OCI-LY3 (cell line): ENCODE data around the gene GFRA1.

ENCODE experiments used
- H2AFZ ChIP-seq: fragments of 200-600, 300-600 bp; shearing (Covaris generic); 2 replicates; pipeline ENCODE4 v1.6.0; 2014; ENCODE audit warnings: antibody characterized with exemption, low read depth, low read length
- H3K27ac ChIP-seq: fragments of 200-600, 300-600 bp; sonication (generic); 2 replicates; pipeline ENCODE4 v1.5.1; 2014; ENCODE audit warnings: mild to moderate bottlenecking, low read length, moderate library complexity, mixed read lengths
- H3K27me3 ChIP-seq: fragments of 200-600, 300-600 bp; sonication (generic); 2 replicates; pipeline ENCODE4 v1.6.1; 2014; ENCODE audit warnings: low read depth, low read length, mixed read lengths
- H3K36me3 ChIP-seq: fragments of 200-600, 300-600 bp; sonication (generic); replicated peaks from 2 replicates; pipeline ENCODE3; 2014; ENCODE audit warnings: low read depth, low read length, mixed read lengths
- H3K4me1 ChIP-seq: fragments of 300-600, 200-600 bp; sonication (generic); 2 replicates; pipeline ENCODE4 v1.6.1; 2014; ENCODE audit warnings: low read length, mixed read lengths
- H3K4me2 ChIP-seq: fragments of 200-600, 300-600 bp; sonication (generic); 2 replicates; pipeline ENCODE4 v1.6.1; 2014; ENCODE audit warnings: low read length, mixed read lengths
- H3K4me3 ChIP-seq: fragments of 300-600, 200-600 bp; sonication (generic); 2 replicates; pipeline ENCODE4 v1.5.1; 2014; ENCODE audit warnings: antibody characterized with exemption, mild to moderate bottlenecking, low read length, moderate library complexity
- H3K79me2 ChIP-seq: fragments of 300-600, 200-600 bp; shearing (Covaris generic); 2 replicates; pipeline ENCODE4 v1.6.1; 2014; ENCODE audit warnings: mild to moderate bottlenecking, low read length, mixed read lengths
- H3K9ac ChIP-seq: fragments of 300-600, 200-600 bp; shearing (Covaris generic); 2 replicates; pipeline ENCODE4 v1.6.0; 2014; ENCODE audit warnings: mild to moderate bottlenecking, low read length, moderate library complexity
- H3K9me3 ChIP-seq: fragments of 200-600, 300-600 bp; shearing (Covaris generic); 2 replicates; pipeline ENCODE4 v1.6.1; 2014; ENCODE audit warnings: low read length, mixed read lengths; ENCODE audit not compliant: insufficient read depth
- H4K20me1 ChIP-seq: fragments of 200-600, 300-600 bp; sonication (generic); 2 replicates; pipeline ENCODE4 v1.6.1; 2016; ENCODE audit warnings: low read length, mixed read lengths; ENCODE audit not compliant: insufficient read depth
- EZH2phosphoT487 ChIP-seq: fragments of 200-600 bp; shearing (Covaris generic); IDR thresholded peaks from 2 replicates; pipeline ENCODE4 v1.6.1; 2018; ENCODE audit warnings: antibody characterized with exemption, mixed run types, low read depth
- TF ChIP-seq, protein P1 (sequence below): fragments of 200-600, 300-600 bp; sonication (generic); IDR thresholded peaks from 2 replicates; pipeline ENCODE4 v1.5.1; 2014; ENCODE audit warnings: antibody characterized with exemption, low read length, low read depth

Gene GFRA1

GRCh38 chr10:116126954-116127695 is 145.9 kb downstream of the GFRA1 start:
- TF ChIP-seq EZH2phosphoT487: no peak
- TF ChIP-seq, protein P1, sequence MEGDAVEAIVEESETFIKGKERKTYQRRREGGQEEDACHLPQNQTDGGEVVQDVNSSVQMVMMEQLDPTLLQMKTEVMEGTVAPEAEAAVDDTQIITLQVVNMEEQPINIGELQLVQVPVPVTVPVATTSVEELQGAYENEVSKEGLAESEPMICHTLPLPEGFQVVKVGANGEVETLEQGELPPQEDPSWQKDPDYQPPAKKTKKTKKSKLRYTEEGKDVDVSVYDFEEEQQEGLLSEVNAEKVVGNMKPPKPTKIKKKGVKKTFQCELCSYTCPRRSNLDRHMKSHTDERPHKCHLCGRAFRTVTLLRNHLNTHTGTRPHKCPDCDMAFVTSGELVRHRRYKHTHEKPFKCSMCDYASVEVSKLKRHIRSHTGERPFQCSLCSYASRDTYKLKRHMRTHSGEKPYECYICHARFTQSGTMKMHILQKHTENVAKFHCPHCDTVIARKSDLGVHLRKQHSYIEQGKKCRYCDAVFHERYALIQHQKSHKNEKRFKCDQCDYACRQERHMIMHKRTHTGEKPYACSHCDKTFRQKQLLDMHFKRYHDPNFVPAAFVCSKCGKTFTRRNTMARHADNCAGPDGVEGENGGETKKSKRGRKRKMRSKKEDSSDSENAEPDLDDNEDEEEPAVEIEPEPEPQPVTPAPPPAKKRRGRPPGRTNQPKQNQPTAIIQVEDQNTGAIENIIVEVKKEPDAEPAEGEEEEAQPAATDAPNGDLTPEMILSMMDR: no peak
- Histone ChIP-seq H3K9me3 (no peaks in the 10 kb centered on the region), H3K27ac (no peak overlapping the region), H3K4me2 (no peak overlapping the region), H3K4me3 (no peak overlapping the region), H3K9ac (no peak overlapping the region), H3K79me2 (no peaks in the 10 kb centered on the region), H4K20me1 (no peaks in the 10 kb centered on the region), H3K4me1 (no peaks in the 10 kb centered on the region), H3K27me3 (no peaks in the 10 kb centered on the region), H3K36me3 (no peaks in the 10 kb centered on the region), H2AFZ (no peak overlapping the region)

DNA sequence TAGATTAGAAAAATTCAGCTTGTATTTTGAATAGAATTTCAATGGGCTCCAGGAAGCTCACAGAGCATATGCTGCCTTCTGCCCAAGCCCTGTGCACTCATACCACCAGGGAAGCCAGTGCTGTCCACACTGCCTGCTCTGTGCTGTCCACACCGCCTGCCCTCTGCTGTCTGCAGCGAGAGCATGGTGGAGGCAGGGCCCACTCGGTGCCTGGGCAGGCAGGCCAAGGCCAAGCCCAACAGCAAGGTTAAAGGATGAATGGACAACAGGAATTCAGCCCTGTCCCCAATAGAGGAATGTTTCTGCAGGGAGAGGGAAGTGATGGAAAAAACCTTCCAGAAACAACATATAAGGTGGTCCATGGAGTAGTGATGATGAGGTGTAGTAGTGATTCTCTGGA is 146.8 kb downstream of the GFRA1 start:
- no peak for TF ChIP-seq EZH2phosphoT487
- TF ChIP-seq, protein P1: no peak
- H3K9me3 ChIP-seq: no peaks in the 10 kb centered on the region
- no peaks in the 10 kb centered on the region for H4K20me1 ChIP-seq
- H3K4me1 ChIP-seq: no peaks in the 10 kb centered on the region
- no peak overlapping the region for H3K4me2 ChIP-seq
- H3K27ac ChIP-seq: no peak overlapping the region
- no peak overlapping the region for H3K9ac ChIP-seq
- no peak overlapping the region for H3K4me3 ChIP-seq
- H3K27me3 ChIP-seq: no peaks in the 10 kb centered on the region
- H2AFZ ChIP-seq: no peak overlapping the region
- no peaks in the 10 kb centered on the region for H3K79me2 ChIP-seq
- H3K36me3 ChIP-seq: no peaks in the 10 kb centered on the region

DNA sequence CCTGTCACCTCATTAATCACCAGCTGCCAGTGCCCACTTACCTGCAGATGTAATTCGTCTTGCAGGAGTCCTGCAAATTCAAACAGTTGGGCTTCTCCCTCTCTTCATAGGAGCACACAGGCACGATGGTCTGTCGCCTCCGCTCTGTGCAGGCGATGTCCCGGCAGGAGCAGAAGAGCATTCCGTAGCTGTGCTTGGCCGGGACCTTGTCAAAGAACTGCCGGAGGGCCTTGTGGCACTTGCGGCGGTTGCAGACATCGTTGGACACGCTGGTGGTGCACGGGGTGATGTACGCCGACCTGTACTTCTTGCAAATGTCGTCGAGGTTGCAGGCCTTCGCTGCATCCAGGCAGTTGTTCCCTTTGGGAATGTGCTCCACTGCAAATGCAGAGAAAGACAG is 147.8 kb downstream of the GFRA1 start:
- no peaks in the 10 kb centered on the region for H3K4me1 ChIP-seq
- no peak overlapping the region for H3K9ac ChIP-seq
- H3K27ac ChIP-seq: no peak overlapping the region
- no peak for TF ChIP-seq EZH2phosphoT487
- TF ChIP-seq, protein P1: no peak
- H4K20me1 ChIP-seq: no peaks in the 10 kb centered on the region
- no peaks in the 10 kb centered on the region for H3K27me3 ChIP-seq
- no peak overlapping the region for H2AFZ ChIP-seq
- H3K36me3 ChIP-seq: no peaks in the 10 kb centered on the region
- H3K4me3 ChIP-seq: no peak overlapping the region
- no peak overlapping the region for H3K4me2 ChIP-seq
- H3K9me3 ChIP-seq: no peaks in the 10 kb centered on the region
- H3K79me2 ChIP-seq: no peaks in the 10 kb centered on the region

GRCh38 chr10:116124777-116125176 is 148.2 kb downstream of the GFRA1 start:
- no peaks in the 10 kb centered on the region for H4K20me1 ChIP-seq
- H3K4me3 ChIP-seq: no peak overlapping the region
- H3K4me2 ChIP-seq: no peak overlapping the region
- H3K9ac ChIP-seq: no peak overlapping the region
- H3K9me3 ChIP-seq: no peaks in the 10 kb centered on the region
- H3K79me2 ChIP-seq: no peaks in the 10 kb centered on the region
- no peaks in the 10 kb centered on the region for H3K4me1 ChIP-seq
- no peak for TF ChIP-seq EZH2phosphoT487
- TF ChIP-seq, protein P1: no peak
- no peaks in the 10 kb centered on the region for H3K27me3 ChIP-seq
- H3K36me3 ChIP-seq: no peaks in the 10 kb centered on the region
- no peak overlapping the region for H2AFZ ChIP-seq
- H3K27ac ChIP-seq: no peak overlapping the region
